GM18858 (cell line): ENCODE measurements around the gene WRAP73.

ENCODE experiments used
- ATAC-seq: cut with Tn5 transposase; IDR thresholded peaks from one replicate; pipeline ENCODE4 v1.9.1; 2021; ENCODE audit not compliant: unreplicated experiment

WRAP73 gene

GRCh38 chr1:3581296-3582036 lies 68.4 kb downstream of the WRAP73 start:
- ATAC-seq, result no peak
